IPS DF 19.7 (cell line): ENCODE data around the gene AGL.
"Not testable (repeated sequence)": the region's sequence is repeated elsewhere in the genome, so short reads cannot be mapped to it uniquely, and the experiment has no call there.

Source experiments
- DNase-seq: peaks from one replicate; pipeline ENCODE4 v3.0.0-alpha.2; 2013; ENCODE audit warnings: low read depth, low spot score

The AGL gene

DNA sequence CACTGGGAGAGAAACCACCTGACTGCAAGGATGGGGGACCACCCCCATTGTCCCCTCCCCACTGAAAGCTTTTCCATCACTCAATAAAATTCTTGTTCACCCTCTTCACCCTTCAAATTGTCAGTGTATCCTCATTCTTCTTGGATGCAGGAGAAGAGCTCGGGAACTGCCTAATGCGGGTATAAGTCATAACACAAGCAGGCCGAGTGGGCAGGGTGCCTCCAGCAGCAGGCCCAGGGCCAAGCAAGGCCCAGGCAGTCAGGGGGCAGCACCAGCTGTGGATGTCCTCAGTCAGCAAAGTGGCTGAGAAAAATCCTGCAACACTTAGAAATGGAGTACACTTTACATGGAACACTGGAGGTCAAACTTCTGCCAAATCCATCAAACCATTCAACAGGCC, 85.9 kb downstream of the AGL start:
- DNase-seq, result no peak

DNA sequence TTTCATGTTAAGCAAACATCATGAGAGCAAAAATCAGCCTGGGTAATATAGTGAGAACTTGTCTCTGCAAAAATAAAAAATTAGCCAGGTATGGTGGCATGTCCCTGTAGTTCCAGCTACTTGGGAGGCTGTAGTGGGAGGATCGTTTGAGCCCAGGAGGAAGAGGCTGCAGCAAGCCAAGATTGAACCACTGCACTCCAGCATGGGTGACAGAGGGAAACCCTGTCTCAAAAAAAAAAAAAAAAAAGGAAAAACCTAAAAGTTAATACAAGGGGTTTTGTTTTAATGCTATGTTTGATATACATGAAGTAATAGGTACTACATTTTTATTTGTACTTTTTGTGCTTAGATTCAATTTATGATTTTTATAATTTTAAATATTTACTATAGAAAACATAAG, 92.6 kb downstream of the AGL start:
- DNase-seq, result no peak

DNA sequence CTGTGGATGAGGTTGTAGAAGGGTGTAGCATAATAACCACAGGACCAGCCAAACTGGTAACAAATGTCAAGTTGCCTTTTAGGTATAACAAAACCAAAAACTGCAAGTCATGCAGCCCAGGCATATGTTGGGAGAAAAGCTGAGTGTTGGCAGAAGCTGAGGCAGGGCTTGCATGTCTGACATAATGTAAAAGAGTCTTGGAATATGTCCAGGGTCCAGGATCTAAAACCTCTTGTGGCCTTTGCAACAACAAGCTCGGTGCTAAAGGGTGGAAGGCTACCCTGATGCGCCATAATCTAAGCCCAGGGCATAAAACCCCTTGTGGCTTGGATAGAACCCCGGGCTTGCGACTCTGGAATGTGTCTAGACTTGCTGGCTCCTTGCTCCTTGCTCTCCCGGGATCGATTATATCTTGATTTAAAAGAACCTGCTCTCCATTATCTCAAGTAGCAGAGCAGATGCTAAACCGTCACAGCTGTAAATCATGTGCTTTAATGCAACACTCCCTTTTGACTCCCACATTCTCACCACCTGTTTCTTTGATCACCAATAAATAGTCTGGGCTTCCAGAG, 93.1 kb downstream of the AGL start:
- DNase-seq, result no peak

DNA sequence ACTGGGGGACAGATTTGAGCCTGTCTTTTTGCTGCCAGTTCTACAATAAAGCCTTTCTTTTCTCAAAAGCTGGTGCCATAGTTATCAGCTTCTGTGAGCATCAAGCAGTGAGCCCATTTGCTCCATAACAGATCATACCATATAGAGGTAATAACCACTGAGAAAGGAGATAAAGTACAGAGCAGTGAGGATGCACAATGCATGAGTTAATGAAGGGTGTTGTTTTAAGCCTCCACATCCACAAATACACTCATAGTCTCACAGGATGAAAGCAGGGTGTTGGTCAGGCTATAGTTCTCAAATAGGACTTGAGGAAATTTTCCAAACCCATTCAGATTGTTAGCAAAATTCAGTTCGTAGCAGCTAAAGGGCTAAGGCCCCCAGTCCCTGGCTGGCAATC, 94.0 kb downstream of the AGL start:
- no peak for DNase-seq

DNA sequence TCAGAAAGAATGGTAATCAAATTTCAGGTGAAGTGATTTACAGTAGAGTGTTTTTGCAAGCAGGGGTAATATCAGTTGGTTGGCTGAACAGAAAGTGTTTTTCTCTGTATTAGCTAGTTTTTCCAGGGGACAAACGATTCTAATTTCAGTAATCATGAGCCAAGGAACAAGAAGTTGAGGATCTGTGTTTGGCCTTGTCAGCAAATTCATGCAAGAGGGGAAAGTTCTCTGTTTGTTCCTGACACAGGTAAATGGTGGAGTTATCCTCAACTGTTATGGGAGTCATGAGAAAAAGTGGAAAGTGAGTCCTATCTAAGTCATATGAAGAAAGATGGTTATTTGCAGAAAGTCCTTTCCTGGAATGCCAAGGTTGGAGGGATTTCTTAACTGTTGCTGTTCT, 95.0 kb downstream of the AGL start:
- DNase-seq, result no peak

DNA sequence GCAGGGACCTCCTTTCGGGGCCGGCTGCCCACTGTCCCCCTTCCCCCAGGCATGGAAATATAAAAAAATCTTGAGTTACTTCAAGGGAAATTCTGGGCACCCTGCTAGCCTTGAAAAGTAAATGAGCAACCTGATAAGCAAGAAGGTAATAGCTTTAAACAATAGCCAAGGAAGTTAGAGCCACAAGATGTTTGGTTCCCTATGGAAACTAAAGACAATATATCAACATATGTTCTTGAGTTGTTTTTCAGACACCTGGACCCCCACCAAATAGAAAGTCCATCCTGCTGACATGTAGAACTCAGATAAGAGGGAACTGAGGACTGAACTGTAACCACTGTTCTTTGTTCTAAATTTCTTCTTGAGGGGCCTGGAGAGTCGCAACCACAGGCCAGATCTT, 100.3 kb downstream of the AGL start:
- no peak for DNase-seq

DNA sequence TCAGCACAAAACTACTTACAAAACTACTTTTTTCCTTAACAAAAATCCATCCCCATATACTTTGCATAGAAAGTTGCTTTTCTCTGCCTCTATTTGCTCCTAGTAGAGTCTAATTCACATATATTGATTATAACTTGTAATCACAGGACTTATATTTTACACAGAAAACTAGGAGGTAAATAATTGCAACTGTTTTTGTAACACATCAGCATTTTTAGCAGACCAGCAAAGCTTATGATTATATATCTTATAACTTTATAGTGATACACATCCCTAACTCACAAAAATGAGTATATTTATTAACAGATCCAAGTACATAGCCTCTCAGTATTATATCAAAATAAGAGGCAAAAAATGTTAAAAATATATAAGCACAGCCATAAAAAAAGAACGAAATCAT, 102.4 kb downstream of the AGL start:
- no peak for DNase-seq

DNA sequence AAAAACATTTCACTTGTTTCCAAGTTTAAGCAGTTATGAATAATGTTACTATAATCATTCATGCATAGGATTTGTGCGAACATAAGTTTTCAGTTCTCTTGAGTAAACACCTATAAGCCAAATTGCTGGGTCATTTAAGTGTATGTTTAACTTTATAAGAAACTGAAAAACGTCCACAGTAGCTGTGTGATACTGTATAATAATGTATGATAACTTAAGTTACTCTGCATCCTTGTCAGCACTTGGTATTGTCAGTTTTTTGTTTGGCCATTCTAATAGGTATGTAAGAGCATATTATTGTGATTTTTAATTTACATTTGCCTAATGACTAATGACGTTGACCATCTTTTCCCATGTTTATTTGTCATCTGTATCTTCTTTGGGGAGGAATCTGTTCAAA, 105.2 kb downstream of the AGL start:
- DNase-seq, result no peak

DNA sequence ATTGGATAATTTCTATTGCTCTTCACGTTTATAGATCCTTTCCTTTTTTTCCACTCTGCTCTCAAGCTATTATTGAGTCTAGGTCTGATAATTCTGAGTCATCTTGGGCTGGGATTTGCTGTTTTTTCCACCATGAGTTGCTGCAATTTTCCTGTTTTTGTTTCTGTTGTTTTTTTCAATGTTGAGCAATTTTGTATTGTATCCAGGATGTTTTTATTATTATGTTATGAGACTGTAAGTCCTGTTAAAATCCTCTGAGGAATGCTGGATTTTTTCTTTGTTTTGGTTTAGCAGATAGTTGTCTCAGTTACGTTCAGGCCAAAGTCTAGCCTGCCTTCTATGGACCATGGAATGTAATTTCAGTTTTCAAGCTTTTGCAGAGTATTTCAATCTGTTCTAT, 106.6 kb downstream of the AGL start:
- DNase-seq, result no peak

DNA sequence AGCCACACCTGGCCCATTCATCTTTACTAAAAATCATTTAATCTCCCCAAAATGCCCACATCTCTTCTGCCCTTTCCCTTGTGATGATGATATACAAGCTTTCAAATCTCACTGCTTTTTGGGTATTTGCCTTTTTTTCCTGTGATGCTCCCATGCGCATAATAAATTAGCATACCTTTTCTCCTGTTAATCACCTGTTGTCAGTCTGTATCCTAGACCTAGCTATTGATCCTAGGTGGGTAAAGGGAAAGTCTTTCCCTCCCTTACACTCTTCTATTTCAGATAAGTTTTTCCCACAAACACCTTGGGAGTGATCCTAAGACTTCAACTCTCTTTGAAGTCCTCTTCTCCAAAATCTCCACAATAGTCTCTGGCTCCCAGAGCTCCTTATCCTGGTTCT, 107.7 kb downstream of the AGL start:
- DNase-seq, result no peak

DNA sequence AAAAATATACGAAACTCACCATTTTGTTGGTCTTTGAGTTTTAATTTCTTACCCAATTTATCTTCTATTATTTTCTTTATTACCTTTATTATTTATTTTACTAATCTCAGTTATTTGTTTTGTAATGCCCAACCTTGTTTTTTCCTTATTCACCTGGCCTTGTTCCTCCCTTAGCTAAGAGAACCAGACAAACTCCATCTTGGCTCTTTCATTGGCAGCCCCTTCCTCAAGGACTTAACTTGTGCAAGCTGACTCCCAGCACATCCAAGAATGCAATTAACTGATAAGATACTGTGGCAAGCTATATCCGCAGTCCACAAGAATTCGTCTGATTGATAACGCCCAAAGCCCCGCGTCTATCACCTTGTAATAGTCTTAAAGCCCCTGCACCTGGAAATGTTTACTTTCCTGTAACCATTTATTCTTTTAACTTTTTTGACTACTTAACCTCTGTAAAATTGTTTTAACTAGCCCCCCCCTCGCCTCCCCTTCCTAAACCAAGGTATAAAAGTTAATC, 109.1 kb downstream of the AGL start:
- DNase-seq, result not testable (repeated sequence)

DNA sequence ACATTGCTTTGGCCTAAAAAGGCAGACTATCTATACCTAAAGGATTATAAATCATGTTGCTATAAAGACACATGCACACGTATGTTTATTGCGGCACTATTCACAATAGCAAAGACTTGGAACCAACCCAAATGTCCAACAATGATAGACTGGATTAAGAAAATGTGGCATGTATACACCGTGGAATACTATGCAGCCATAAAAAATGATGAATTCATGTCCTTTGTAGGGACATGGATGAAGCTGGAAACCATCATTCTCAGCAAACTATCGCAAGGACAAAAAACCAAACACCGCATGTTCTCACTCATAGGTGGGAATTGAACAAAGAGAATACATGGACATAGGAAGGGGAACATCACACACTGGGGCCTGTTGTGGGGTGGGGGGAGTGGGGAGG, 110.1 kb downstream of the AGL start:
- DNase-seq, result not testable (repeated sequence)

DNA sequence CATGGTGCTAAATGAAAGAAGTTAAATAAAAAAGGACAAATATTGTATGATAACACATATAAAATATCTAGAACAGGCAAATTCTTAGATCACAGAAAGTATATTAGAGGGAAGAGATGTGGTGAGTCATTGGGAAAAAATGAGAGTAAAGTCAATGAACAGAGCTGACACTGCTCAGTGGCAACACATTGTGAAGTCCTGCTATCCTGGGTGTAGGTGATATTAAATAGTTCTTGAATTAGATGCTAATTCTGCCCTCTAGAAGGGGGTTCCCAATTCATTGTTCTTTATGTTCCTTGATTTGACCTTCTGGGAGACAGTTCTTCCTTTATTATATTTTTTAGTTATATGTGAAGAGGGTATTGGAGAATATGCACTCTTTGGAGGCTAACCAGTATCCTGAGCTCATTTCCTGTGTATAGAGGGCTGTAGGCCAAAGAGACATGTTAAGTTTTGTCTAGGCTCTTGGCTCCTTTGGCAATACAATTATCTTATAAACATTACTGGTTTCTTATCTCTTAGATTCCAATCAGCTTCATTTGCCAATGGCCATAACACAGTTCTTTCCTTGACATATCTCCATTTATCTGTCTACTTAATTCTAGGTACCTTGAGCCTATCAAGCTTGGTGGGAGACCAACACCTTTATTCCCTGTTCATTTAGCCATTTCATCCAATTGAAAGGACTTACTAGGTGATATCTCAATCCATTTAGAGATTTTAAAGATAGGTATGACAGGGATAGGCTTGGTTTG, 113.1 kb downstream of the AGL start:
- DNase-seq, result no peak

DNA sequence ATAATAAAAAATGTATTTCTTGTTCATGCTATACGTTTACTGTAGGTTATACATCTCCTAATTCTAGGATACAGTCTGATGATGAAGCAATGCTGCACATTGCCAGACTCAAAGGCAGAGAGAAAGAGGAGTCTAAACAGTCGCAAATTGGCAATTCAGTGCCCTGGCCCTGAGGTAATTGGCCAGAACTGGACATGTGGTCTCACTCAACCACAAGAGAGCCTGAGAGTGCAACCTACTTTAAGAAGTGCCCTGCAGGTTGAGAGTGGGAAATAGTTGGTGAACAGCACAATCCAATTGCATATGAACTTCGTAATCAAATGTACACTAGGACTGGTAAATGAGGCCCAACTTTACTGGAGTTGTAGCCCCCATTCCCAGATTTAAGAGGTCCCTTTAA, 114.6 kb downstream of the AGL start:
- DNase-seq, result no peak

DNA sequence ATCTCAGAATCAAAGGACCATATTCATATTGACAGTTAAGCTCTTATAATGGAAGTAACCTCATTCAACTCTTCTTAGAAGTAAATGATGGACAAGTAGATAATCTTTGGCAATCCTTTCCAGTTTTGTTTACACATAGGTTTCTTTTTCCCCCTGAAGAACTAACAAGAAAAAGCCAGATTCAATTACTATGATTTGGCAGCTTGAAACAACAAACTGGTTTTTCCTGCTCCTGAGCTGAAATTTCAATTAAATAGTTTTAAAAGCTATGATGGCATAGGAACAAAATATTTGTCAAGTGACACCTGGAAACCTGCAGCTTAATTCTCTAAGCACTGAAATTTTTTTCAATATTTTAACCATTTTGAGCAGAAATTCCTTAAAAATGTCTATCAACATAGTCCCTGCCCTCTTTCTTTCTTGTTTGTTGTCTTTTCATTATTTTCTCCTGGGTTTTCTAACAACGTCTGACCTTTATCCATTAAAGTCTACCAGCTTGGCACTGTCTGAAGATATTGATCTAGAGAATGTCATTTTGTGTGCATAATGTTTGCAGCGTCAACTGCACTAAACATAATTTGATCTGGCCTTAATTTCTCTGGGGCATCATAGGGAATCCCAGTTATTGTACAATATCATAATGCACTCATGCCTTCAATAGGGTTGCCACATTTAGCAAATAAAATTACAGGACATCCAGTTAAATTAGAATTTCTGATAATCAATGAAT, 115.7 kb downstream of the AGL start:
- DNase-seq, result no peak

DNA sequence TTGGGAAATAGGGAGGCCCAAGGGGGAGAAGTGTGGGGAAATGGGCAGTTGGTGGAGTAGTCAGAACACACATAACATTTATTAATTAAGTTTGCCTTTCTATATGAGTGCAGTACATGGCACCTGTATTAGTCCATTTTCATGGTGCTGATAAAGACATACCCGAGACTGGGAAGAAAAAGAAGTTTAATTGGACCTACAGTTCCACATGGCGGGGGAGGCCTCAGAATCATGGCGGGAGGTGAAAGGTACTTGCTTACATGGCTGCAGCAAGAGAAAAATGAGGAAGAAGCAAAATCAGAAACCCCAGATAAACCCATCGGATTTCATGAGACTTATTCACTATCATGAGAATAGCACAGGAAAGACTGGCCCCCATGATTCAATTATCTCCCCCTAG, 118.1 kb downstream of the AGL start:
- DNase-seq, result no peak

DNA sequence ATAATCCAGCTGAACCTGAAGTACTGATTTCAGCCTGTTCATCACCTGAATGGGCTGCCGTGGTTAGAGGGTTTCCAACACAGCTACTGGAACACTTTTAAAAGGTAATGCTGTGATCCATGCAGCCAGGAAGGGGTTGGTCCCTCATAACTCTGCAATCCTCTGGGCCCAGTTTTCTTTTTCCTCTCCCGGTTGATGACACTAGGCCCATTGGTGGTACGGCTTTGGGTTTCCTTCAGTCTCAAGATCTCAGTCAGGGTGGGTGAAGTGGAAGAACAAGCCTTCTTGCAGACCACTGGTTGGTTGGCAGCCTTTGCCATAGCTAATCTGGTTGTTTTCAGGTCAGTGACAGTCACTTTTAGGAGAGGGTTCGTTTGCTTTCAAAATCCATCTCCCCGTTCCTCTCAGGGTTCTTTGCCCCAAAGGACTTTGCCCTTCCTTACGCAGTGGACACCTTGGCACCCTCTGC, 119.1 kb downstream of the AGL start:
- DNase-seq, result no peak

DNA sequence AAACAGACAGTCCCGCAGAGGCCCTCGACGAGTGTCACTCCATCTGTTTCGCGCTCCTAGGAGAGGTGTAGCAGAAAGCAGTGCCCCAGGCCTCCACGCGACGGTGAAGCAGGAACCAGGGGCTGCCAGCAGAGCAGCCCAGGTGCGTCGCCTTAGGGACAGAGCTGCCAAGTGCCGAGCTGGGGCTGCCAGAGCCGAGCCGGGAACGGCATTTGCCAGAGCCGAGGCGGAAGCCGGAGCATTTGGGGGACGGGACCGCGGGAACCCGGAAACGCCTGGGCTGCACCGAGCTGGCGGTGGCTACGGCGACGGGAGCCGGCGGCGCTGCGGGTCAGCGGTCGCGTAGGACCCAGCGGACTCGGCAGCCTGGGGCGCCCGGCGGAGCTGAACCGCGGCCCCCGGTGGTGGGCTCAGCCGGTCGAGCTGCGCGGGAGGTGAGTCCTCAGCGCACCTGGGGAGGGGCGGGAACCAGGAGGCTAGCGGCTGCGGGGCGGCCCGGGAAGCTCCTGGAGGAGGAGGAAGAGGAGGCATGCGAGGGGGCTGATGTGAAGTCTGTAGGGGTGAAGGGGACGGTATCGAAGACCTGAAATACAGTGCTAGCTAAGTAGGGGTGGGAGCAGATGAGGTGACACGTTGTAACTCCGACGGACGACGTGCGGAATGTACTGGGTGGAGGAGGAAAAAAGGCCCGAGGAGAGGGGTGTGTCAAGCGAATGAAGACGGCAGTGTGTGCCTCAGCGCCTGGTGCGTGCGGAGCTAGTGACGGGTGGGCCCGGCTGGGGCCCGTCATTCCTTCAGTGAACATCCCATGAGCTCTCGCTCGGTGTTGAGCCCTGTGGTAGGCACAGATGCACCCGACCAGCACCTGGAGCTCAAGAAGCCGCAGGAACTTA, 119.8 kb downstream of the AGL start, which contains the start of gene SLC35A3:
Gene SLC35A3 (plus strand): TSS at position 268 of the 893 bp plus-strand sequence. CDS start 23,559 bp downstream, outside the sequence.
- peak; percentile 45 for DNase-seq

DNA sequence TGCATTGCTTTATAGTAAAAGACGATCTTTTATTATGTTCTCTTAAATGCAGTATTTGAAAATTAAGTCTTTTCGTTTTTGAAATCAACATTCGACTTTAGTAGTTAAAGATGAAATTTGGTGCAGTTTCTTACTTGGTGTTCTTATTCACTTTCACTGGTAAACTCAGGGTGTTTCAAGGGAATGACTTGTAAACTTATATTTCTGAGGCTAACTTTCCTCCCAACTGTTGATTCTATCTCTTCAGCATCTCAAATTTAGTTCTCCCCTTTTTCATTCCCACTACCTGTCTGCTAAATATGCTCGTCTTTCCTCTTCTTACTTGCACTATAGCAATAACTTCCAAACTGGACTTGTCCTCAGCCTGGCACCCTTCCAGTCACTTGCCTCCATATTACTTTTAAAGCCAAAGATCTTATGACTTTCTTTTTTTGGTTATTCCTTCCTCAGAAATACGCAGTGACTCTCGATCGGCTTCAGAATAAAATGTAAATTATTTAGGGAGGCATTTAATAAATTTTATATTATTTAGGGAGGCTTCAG, 120.6 kb downstream of the AGL start:
- no peak for DNase-seq

DNA sequence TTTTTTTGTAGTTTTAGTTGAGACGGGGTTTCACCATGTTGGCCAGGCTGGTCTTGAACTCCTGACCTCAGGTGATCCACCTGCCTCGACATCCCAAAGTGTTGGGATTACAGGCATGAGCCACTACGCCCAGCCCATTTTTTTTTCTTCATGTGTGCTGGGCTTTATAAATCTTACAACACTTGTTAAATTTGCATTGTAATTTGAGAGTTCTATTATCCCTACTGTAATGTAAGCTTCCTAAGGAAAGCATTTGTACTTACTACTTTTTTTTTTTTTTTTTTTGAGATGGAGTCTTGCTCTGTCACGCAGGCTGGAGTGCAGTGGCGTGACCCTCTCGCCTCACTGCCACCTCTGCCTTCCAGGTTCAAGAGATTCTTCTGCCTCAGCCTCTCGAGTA, 121.9 kb downstream of the AGL start:
- DNase-seq, result not testable (repeated sequence)
